HepG2 (cell line): ENCODE measurements around the gene SLC4A2. TPM values are rescaled to one million over a fixed set of nuclear protein-coding genes. Genes with fewer than 3 reads are reported as not detected.
A peak's percentile ranks its signal among the peaks of the same experiment; 100 is the strongest.

Source experiments
- E2F2 ChIP-seq: sonication (generic); formaldehyde crosslinking; IDR thresholded peaks from 2 replicates; pipeline ENCODE4 v1.4.0; 2020; ENCODE audit warnings: missing genetic modification reagents, borderline replicate concordance
- ETV5 ChIP-seq: IDR thresholded peaks from 2 replicates; pipeline ENCODE4 v1.6.1; 2018; ENCODE audit warnings: missing biosample characterization, missing genetic modification reagents, inconsistent platforms, borderline replicate concordance
- FOXK1 ChIP-seq: sonication (generic); formaldehyde crosslinking; IDR thresholded peaks from 2 replicates; pipeline ENCODE4 v1.4.0; 2020; ENCODE audit warnings: low read depth, missing genetic modification reagents, borderline replicate concordance
- MZF1 ChIP-seq: sonication (generic); formaldehyde crosslinking; IDR thresholded peaks from 2 replicates; pipeline ENCODE4 v1.8.1; 2023; ENCODE audit warnings: mild to moderate bottlenecking, missing genetic modification reagents, borderline replicate concordance
- PHF20 ChIP-seq: sonication (generic); formaldehyde crosslinking; IDR thresholded peaks from 2 replicates; pipeline ENCODE4 v1.5.0; 2020; ENCODE audit warnings: mild to moderate bottlenecking, missing genetic modification reagents
- POLR2AphosphoS5 ChIP-seq: IDR thresholded peaks from 2 replicates; pipeline ENCODE4 v1.6.1; 2012; ENCODE audit warnings: low read depth, low read length
- PPARG ChIP-seq: conservative IDR thresholded peaks from 2 replicates; pipeline ENCODE4 v1.6.1; 2016; ENCODE audit warnings: missing biosample characterization, missing genetic modification reagents
- TARDBP ChIP-seq: sonication (generic); formaldehyde crosslinking; IDR thresholded peaks from 2 replicates; pipeline ENCODE4 v1.8.0; 2022; ENCODE audit warnings: mild to moderate bottlenecking, missing genetic modification reagents
- TOPORS ChIP-seq: sonication (generic); formaldehyde crosslinking; IDR thresholded peaks from 2 replicates; pipeline ENCODE4 v1.8.0; 2023; ENCODE audit warnings: mild to moderate bottlenecking, missing genetic modification reagents
- XBP1 ChIP-seq: sonication (generic); formaldehyde crosslinking; IDR thresholded peaks from 2 replicates; pipeline ENCODE4 v1.5.0; 2020; ENCODE audit warnings: missing genetic modification reagents
- ZFP37 ChIP-seq: sonication (generic); formaldehyde crosslinking; IDR thresholded peaks from 2 replicates; pipeline ENCODE4 v1.4.0; 2020; ENCODE audit warnings: missing genetic modification reagents, borderline replicate concordance
- ZNF260 ChIP-seq: sonication (generic); formaldehyde crosslinking; IDR thresholded peaks from 2 replicates; pipeline ENCODE4 v1.4.0; 2020; ENCODE audit warnings: missing genetic modification reagents, low read depth, mild to moderate bottlenecking, borderline replicate concordance
- ZNF367 ChIP-seq: sonication (generic); formaldehyde crosslinking; IDR thresholded peaks from 2 replicates; pipeline ENCODE4 v1.4.0; 2020; ENCODE audit warnings: missing genetic modification reagents, borderline replicate concordance
- polyA plus RNA-seq, 8 experiments: library from polyadenylated mRNA; depleted of rRNA in 3 of 8; stranded (reverse) in 7 of 8; unstranded in 1 of 8; fragments of >200 nt; fragmentation: Illumina TruSeq in 4 of 8; extraction: Trizol in 4 of 8; gene quantifications; 2 replicates each; pipeline versions ENCODE4 v1.2.1 to v1.2.3, GENCODE V29; 2011 to 2016; ENCODE audit warnings: low read depth in 4 of 8, missing spikeins in 1 of 8, mixed read lengths in 1 of 8; ENCODE audit not compliant: insufficient read depth in 1 of 8
- total RNA-seq, 5 experiments: library from RNA; depleted of rRNA; stranded (reverse); fragments of >200 nt; fragmentation: Illumina TruSeq; extraction: Trizol; gene quantifications; 2 replicates each; pipeline ENCODE4 v1.2.3, GENCODE V29; 2016; ENCODE audit warnings: low read depth in 1 of 5
- TF ChIP-seq, protein P1 (sequence below): sonication (generic); formaldehyde crosslinking; IDR thresholded peaks from 2 replicates; pipeline ENCODE4 v1.4.0; 2020; ENCODE audit warnings: missing genetic modification reagents
- TF ChIP-seq, protein P2 (sequence below): conservative IDR thresholded peaks from 2 replicates; pipeline ENCODE4 v1.6.1; 2018; ENCODE audit warnings: missing genetic modification reagents
- TF ChIP-seq, protein P3 (sequence below): sonication (generic); formaldehyde crosslinking; IDR thresholded peaks from 2 replicates; pipeline ENCODE4 v1.5.1; 2020; ENCODE audit warnings: mild to moderate bottlenecking, missing genetic modification reagents, moderate library complexity

SLC4A2 gene
- total and polyA plus RNA-seq, 2 of the 13 experiments (the other 11 are each of a cell fraction or from before 2014, with no cell fraction given), result 51.9 to 73.4 TPM

GRCh38 chr7:151057989-151058780 is 1.2 kb upstream of the SLC4A2 start (continued):
- TF ChIP-seq, protein P1, sequence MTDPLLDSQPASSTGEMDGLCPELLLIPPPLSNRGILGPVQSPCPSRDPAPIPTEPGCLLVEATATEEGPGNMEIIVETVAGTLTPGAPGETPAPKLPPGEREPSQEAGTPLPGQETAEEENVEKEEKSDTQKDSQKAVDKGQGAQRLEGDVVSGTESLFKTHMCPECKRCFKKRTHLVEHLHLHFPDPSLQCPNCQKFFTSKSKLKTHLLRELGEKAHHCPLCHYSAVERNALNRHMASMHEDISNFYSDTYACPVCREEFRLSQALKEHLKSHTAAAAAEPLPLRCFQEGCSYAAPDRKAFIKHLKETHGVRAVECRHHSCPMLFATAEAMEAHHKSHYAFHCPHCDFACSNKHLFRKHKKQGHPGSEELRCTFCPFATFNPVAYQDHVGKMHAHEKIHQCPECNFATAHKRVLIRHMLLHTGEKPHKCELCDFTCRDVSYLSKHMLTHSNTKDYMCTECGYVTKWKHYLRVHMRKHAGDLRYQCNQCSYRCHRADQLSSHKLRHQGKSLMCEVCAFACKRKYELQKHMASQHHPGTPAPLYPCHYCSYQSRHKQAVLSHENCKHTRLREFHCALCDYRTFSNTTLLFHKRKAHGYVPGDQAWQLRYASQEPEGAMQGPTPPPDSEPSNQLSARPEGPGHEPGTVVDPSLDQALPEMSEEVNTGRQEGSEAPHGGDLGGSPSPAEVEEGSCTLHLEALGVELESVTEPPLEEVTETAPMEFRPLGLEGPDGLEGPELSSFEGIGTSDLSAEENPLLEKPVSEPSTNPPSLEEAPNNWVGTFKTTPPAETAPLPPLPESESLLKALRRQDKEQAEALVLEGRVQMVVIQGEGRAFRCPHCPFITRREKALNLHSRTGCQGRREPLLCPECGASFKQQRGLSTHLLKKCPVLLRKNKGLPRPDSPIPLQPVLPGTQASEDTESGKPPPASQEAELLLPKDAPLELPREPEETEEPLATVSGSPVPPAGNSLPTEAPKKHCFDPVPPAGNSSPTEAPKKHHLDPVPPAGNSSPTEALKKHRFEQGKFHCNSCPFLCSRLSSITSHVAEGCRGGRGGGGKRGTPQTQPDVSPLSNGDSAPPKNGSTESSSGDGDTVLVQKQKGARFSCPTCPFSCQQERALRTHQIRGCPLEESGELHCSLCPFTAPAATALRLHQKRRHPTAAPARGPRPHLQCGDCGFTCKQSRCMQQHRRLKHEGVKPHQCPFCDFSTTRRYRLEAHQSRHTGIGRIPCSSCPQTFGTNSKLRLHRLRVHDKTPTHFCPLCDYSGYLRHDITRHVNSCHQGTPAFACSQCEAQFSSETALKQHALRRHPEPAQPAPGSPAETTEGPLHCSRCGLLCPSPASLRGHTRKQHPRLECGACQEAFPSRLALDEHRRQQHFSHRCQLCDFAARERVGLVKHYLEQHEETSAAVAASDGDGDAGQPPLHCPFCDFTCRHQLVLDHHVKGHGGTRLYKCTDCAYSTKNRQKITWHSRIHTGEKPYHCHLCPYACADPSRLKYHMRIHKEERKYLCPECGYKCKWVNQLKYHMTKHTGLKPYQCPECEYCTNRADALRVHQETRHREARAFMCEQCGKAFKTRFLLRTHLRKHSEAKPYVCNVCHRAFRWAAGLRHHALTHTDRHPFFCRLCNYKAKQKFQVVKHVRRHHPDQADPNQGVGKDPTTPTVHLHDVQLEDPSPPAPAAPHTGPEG (CRISPR knock-in tag), result peak; percentile 45; the same call in 1 of the 2 replicates
- TF ChIP-seq ZFP37 (CRISPR knock-in tag), result no peak
- peak; percentile 52; the same call in 1 of the 2 replicates for TF ChIP-seq TARDBP (CRISPR knock-in tag)
- TF ChIP-seq POLR2AphosphoS5, result peak; percentile 67
- TF ChIP-seq, protein P2, sequence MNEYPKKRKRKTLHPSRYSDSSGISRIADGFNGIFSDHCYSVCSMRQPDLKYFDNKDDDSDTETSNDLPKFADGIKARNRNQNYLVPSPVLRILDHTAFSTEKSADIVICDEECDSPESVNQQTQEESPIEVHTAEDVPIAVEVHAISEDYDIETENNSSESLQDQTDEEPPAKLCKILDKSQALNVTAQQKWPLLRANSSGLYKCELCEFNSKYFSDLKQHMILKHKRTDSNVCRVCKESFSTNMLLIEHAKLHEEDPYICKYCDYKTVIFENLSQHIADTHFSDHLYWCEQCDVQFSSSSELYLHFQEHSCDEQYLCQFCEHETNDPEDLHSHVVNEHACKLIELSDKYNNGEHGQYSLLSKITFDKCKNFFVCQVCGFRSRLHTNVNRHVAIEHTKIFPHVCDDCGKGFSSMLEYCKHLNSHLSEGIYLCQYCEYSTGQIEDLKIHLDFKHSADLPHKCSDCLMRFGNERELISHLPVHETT (CRISPR knock-in tag), result peak; percentile 90
- TF ChIP-seq ETV5 (CRISPR knock-in tag), result peak; percentile 68; the same call in 1 of the 2 replicates
- TF ChIP-seq XBP1, result 0 out of 2 replicates have a peak, but pooled peaks have one; percentile 10
- TF ChIP-seq, protein P3, sequence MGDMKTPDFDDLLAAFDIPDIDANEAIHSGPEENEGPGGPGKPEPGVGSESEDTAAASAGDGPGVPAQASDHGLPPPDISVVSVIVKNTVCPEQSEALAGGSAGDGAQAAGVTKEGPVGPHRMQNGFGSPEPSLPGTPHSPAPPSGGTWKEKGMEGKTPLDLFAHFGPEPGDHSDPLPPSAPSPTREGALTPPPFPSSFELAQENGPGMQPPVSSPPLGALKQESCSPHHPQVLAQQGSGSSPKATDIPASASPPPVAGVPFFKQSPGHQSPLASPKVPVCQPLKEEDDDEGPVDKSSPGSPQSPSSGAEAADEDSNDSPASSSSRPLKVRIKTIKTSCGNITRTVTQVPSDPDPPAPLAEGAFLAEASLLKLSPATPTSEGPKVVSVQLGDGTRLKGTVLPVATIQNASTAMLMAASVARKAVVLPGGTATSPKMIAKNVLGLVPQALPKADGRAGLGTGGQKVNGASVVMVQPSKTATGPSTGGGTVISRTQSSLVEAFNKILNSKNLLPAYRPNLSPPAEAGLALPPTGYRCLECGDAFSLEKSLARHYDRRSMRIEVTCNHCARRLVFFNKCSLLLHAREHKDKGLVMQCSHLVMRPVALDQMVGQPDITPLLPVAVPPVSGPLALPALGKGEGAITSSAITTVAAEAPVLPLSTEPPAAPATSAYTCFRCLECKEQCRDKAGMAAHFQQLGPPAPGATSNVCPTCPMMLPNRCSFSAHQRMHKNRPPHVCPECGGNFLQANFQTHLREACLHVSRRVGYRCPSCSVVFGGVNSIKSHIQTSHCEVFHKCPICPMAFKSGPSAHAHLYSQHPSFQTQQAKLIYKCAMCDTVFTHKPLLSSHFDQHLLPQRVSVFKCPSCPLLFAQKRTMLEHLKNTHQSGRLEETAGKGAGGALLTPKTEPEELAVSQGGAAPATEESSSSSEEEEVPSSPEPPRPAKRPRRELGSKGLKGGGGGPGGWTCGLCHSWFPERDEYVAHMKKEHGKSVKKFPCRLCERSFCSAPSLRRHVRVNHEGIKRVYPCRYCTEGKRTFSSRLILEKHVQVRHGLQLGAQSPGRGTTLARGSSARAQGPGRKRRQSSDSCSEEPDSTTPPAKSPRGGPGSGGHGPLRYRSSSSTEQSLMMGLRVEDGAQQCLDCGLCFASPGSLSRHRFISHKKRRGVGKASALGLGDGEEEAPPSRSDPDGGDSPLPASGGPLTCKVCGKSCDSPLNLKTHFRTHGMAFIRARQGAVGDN (CRISPR knock-in tag), result peak; percentile 73
- TF ChIP-seq ZNF367 (CRISPR knock-in tag), result 0 out of 2 replicates have a peak, but pooled peaks have one; percentile 16
- peak; percentile 32; the same call in 1 of the 2 replicates for TF ChIP-seq TOPORS (CRISPR knock-in tag)
- TF ChIP-seq PPARG (CRISPR knock-in tag), result no peak; the same call in 1 of the 2 replicates
- TF ChIP-seq MZF1 (CRISPR knock-in tag), result no peak
- TF ChIP-seq E2F2 (CRISPR knock-in tag), result peak; percentile 17; the same call in 1 of the 2 replicates
- TF ChIP-seq PHF20, result peak; percentile 62; the same call in 1 of the 2 replicates
- peak; percentile 95 for TF ChIP-seq FOXK1
- no peak for TF ChIP-seq ZNF260 (CRISPR knock-in tag)
